GM04504 (cell line): ENCODE data around the gene B4GALNT3.

Experiments
- DNase-seq: peaks from one replicate; pipeline ENCODE4 v3.0.0-alpha.2; 2012; ENCODE audit warnings: low read depth

Gene B4GALNT3

DNA sequence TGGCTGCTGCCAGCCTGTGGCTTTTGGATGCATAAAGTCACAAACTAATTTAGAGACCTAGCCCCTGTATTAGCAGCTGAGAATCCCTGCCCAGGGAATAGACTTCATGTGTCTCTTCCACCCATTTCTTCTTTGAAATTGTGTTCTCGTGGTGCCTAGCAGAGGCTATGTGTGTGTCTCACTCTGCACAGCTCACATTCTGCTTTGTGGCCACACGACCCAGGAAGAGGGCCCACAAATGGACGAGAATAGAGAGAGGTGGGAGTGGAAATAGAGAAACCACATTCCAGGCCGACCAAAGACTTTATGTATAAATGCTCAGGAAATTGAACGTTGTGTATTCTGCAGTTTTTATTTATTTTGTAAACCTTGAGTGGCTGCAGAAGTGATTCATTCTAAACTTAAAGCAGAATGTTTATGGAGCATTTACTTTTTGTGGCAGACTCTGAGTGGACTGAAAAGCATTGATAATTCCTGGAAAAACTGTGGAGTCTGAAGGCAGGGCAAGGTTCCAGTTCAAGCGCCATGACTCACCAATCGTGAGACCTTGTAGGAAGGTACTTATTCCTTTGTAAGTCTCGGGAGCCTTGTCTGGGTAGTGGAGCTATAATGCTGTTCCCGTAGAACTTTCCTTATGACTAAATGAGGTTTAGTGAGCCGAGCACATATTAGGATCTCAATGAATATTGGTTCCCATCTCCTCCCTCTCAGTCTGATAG lies 9.1 kb downstream of the B4GALNT3 start:
- no peak for DNase-seq

DNA sequence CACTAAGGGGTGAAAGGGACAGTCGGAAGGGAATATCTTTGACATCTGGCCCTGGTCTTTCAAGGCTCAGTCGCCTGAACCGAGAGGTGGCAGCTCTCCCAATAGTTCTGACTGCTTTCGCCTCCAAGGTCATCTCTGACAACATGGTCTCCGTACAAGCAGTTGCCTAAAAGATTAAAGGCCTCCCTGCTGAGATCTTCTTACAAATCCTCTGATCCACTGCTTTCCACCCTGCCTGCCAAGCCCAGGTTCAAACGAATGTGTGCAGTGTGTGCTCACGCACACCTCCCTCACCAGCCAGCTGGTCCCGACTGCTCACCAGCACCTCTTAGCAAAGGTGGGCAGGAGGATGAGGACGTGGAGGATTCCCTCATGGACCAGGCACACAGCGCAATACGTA lies 10.4 kb downstream of the B4GALNT3 start:
- no peak for DNase-seq

DNA sequence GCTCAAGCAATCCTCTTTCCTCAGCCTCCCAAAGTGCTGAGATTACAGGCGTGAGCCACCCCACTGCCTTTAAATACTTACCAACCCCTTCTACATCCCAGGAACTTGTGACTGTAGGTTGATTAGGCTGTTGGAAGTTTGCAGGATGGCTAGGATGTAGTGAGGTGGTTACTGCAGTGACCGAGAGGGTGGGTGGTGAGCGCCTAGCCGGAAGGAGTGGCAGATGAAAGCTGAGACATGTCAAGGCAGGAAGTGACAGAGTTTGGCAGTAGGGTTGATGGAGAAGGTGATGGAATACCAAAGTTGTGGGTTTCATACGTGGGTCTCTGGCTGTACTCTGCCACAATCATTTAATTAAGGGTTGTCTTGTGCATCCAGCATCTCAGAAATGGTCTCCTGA lies 13.5 kb downstream of the B4GALNT3 start:
- no peak for DNase-seq

DNA sequence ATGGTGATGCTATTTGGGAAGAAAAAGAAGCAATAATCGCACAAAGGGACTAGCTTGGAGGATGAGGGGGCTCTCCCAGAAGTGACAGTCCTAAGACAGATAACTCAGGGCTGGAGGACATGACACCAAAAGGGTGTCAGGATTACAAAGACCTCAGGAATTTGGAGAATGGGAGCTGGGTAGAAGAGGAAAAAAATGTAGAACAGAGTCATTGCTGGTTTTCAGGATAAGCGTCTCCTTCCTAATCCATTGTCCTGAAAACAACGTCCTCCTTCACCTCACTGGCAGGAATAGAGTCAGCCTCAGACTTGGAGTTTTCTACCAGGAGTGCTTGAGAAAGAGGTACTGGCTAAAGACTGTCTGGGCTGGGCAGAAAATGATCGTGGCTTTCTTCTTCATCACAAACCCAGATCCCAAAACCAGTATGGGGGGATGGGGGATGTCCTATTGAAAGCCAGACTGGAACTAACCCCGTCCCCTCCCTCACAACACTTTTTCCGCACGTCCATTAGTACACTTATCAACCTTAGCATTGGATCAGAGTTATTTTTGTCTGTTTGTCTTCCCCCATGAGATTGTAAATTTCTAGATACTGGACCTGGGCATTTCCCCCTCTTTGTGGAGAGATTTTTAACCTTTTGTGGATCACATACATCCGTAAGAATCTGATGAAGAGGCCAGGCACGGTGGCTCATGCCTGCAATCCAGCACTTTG lies 14.3 kb downstream of the B4GALNT3 start:
- no peak for DNase-seq

DNA sequence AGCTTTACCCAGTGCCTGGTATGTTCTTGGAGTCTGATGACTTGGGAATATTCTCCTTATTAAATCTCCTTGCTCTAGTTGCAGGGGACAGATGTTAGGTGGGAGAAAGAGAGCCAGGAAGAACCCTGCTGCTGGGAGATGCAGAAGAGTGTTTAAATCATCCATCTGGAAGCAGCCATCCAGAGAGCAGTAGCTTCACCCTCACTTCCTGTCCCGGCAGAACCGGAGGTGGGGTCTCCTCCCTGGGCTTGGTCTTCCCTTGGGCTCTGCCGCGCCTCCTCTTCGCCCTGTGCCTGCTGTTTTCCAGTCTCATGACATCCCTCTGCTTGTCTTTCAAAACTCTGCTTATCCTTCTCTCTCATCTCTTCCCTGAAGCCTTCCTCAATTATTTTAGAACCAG lies 15.5 kb downstream of the B4GALNT3 start:
- no peak for DNase-seq

DNA sequence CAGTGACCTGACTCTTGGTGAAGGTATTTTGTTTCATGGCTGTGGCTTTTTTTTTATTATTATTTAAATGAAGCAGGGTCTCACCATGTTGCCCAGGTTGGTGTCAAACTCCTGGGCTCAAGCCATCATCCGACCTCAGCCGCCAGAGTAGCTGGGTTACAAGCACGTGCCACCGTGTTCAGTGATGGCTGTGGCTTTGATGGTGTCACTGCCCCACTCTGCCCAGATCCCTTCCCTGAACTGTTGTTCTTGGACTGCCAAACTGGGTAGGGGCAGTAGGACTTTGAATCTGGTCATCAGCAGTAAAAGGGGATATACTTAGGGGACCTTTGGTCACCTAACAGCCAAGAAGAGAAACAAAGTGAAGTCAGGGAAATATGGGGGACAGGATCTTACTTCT lies 19.4 kb downstream of the B4GALNT3 start:
- no peak for DNase-seq

DNA sequence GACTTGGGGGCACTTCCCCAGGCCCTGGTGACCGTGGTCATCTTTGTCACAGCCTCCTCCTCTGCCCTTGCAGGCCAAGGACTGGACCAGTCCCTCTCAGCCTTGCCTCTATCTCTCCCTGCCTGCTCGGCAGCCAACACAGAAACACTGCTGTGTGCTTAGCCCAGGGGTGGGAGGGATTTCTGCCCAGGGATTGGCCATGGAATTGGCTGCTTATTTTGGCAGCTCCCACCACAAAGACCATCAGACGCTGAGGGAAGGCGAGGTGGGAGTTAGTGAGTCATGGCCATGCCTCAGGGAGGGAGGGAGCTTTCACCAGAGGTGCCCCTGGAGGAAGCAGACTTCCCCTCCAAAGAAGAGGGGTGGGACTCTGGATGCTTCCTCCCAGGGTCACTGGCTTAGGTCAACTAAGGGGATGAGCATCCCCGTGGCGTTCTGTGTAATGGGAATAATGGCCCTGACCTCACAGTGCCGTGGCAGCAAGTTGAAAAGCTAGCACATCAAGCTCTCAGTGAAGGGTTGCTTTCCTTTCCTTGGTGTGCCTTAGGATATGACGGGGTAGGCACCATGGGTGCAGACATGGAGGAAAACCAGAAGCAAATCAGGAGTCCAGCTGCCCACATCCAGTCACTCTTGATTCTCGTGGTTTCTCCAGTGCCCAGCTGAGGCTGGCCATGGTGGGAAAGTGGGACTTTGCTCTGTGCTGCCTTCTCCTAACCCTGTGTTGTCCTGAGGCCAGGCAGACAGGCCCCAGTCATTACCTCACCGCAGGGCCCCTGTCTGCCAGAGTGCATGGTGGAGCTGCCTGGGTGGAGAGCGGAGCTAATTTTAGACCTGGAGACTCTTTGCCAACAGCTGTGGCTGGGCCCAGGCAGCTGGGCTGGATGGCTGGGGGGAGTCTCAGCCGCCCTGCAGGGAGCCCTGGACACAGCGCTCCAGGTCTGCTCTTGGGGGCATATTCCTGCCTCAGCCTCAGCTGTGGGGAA lies 21.4 kb downstream of the B4GALNT3 start:
- DNase-seq: peak; percentile 17

DNA sequence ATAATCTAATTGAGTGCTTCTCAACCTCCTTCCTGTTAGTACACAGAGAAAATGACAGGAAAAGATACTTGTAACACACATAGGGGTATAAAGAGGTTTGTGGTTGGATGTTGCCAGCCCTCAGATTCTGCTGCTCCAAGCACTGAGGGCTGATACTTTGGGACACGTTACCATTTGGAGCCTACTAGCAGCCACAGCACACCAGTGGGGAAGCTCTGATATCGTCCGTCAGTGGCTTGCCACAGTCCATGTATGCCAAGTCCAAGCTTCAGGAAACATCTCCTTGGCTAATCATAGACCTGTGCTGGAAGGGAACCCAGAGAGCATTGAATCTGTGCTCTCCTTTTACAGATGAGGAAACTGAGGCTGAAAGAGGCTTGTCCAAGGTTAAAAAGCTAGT lies 22.3 kb downstream of the B4GALNT3 start:
- no peak for DNase-seq

DNA sequence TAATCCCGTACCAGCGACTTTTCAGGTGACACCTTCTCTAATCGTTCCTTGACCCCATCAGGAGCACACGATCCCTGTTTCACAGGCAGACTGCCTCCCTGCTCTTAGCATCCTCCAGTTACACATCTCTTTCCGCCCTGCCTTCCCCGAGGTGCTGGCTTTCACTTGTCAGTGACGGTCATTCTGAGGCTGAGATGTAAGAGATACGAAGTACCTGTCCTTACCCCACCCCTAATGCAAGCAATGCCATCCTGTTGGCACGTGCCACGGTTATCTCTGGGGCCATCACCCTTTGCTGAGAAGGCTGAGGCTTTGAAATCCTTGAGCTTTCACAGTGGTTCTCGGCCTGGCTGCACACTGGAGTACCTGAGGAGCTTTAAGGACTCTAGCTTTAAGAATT lies 24.4 kb downstream of the B4GALNT3 start:
- no peak for DNase-seq

DNA sequence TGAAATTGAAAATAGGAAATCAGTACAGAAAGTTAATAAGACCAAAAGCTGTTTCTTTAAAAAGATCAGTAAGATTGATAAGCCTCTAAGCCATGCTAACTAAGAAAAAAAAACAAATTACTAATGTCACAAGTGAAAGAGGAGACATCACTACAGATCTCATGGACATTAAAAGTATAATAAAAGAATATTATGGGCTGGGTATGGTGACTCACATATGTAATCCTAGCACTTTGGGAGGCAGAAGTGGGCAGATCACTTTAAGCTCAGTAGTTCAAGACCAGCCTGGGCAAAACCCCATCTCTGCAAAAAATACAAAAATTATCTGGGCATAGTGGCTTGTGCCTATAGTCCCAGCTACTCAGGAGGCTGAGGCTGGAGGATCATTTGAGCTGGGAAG lies 30.5 kb downstream of the B4GALNT3 start:
- no peak for DNase-seq

DNA sequence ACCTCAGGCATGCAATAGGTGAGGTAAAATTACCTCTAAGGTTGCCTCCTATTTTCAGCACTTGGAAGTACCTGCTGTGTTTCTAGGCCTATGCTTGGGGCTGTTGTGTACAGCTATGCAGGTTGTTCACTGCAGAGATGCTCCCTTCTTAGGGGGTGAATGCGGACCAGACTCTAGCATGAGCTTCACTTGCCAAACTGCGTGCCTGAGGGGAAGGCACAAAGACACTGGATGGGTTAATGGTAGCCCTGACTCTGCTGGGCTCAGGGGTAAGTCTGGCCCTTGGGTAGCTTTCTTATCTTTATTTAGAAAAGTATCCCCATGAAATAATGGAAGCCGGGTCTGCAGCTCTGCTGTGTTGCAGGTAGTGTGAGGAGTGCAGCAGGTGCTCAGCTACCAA lies 35.7 kb downstream of the B4GALNT3 start:
- DNase-seq: no peak

DNA sequence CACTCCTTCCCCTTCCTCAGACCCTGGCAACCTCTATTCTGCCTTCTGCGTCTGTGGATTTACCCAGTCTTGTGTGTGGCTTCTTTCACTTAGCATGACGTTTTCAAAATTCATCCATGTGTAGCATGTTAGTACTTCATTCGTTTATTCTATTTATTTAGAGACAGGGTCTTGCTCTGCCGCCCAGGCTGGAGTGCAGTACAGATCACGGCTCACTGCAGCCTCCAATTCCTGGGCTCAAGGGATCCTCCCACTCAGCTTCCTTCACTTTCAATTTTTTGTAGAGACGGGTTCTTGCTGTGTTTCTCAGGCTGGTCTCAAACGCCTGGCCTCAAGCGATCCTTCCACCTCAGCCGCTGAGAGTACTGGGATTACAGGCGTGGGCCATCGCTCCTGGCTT lies 37.0 kb downstream of the B4GALNT3 start:
- no peak for DNase-seq

DNA sequence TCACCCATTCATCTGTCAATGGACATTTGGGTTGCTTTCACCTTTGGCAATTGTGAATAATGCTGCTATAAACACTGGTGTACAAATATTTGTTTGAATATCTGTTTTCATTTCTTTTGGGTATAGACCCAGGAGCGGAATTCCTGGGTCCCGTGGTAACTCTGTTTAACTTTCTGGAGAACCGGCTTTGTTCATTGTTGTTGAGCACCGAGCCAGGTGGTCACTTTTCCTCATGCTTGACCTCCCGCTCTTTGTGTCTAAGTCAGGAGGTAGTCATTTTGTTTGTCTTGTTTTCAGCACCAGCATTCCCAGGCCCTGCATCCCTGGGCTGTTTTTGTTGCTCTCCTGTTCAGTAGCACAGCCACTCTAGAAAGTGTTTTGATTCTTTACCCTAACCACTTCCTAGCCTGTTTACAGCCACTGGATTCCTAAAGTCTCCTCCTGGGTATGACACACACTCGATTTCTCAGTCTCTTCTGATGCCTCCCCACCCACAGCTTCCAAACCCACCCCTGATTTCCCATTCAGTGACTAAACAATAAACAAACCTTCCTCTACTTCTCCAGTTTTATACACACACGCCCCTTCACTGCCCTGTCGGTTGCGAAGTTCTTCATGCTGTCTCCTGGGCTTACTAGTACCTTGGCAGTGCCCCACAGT lies 37.9 kb downstream of the B4GALNT3 start:
- DNase-seq: no peak

DNA sequence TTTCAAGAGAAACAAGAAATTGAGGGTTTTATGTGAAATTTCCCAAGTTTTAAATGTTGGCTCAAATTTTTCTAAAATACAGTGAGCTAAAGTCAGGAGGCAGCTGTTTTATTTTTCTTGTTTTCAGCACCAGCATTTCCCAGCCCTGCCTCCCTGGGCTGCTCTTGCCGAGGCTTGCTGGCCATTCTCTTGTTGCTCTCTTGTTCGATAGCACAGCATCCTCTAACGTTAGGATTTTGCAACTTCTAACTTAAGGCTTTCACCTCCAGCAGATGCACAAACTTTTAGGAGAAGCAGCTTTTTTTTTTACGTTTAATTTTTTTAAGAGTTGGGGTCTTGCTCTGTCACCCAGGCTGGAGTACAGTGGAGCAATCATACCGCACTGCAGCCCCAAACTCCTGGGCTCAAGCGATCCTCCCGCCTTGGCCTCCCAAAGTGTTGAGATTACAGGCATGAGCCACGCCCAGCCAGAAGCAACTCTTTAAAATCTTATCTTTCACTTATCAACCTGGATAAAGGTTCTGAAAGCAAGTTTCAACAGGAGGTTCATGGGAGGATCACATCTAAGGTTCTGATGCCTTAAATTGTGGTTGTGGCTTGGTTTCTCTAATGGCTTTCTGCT lies 40.2 kb downstream of the B4GALNT3 start:
- no peak for DNase-seq

DNA sequence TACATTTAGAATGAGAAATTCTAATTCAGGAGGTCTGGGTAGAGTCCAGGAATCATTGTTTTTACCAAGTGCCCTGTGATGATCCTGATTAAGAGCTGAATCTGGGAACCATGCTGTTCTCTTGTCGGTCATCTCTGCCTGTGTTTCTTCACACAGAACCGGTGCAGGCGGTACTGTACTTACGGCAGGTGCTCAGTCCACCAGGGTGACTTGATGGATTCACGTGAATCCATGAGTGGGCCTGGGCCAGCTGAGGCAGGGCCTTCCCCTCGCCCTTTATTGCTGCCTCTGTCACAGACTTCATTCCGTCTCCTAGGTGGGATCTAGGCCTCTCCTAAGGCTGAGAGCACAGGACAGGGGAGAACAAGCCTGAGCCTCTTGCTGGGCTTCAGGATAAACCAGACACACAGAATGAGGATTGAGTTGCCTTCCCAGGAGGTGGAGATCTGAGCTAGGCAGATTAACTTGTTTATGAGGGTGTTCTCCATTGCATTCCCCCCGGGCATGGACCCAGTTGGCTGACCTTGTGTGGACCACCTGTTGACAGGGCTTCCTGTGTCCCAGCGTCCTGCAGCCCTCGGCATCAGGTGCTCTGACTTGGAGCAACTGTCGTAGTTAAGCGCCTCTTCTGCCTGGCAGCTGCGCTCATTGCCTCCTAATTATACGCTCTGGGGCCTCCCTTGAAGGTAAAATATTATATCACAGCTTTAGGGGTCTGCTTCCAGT lies 42.1 kb downstream of the B4GALNT3 start:
- no peak for DNase-seq

DNA sequence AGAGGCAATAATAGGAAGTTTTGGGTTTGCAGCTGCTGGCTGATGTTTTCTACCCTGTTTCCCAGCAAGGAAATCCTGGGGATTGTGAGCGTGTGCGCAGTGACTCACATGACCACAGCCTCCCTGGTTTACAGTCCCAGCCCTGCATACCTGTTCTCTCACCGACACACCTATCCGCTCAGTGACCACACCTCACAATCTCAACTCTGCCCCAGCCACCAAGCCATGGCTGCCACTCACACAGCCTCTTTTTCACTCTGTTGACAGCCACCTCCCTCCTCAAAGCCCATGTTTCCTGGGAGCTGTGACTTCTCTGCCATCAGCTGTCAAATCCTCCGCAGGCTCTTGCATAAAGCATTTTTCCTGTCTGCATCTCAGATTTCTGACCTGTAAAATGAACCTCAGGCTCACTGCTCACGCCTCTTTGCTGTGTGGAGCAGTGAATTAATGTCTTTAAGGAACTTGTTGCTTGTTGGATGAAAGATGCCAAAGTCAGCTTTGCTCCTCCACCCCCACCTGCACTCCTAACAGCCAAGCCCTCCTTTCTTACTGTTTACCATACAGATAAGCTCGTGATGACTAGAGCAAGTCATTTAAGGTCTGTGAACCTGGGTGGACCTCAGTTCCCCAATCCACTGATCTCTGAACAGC lies 43.5 kb downstream of the B4GALNT3 start:
- no peak for DNase-seq

DNA sequence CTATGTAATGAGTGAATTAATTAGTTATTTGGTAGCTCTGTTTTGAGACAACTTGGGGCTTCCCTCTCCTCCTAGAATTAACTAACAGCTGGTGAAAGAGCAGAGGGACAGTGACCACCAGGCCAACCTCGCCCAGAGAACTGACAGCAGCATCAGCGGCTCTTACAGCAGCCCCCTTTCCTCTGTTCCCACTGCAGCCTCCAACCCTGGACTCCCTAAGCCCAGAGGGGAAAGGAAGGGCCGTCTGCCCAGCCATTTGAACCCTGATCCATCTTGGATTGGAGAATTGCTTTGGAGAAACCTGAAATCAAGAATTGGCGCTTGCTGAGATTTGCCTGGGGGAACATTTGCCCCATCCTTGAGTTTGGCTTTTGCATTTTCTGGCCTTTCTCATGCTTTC lies 45.5 kb downstream of the B4GALNT3 start:
- no peak for DNase-seq

DNA sequence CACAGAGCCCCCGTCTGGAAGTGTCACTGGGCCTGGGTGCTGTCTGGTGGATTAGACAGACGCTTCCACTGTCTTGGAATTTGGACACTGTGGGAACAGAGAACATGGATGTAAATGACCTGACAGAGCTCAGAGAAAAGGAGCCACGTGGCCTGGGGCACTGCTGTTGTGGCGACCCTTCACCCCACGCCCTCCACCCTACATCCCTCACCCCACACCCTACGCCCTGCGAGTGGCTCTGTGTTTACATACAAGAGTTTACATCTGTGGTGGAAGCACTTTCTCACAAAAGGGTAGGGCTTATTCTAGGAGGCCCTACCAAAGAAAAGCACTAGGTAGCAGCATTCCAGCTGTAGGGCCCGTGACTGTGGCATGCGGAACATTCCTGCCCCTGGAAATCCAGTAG lies 47.7 kb downstream of the B4GALNT3 start:
- DNase-seq: no peak

DNA sequence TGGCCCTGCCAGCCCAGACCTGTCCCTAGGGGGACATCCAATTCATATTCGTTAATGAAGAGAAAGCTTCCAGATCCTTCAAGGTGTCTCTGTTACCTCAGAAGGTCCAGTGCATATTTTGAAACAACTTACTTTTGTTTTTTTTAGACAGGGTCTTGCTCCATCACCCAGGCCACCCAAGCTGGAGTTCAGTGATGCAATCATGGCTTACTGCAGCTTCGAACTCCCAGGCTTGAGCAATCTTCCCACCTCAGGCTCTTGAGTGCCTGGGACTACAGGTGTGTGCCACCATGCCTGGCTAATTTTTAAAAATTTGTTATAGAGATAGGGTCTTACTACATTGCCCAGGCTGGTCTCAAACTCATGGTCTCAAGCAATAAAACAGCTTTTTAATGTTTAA lies 48.4 kb downstream of the B4GALNT3 start:
- DNase-seq: no peak

DNA sequence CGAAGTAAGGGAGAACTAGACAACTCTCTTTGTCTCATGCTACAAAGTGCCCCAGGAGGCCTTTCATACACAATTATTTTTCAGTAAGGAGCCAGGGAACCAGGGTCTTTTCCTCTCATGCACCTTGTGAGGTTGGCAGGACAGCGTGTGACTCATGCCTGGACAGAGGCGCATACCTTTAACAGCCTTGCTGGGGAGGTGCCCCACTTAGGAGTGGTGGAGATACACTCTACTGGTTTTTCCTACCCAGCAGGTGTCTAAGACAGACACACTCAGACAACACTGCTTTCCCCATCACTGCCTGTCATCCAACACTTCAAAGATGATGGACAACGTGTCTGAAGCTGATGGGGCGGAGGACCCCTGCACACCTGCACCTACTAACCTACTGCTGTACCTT lies 49.1 kb downstream of the B4GALNT3 start:
- DNase-seq: no peak

DNA sequence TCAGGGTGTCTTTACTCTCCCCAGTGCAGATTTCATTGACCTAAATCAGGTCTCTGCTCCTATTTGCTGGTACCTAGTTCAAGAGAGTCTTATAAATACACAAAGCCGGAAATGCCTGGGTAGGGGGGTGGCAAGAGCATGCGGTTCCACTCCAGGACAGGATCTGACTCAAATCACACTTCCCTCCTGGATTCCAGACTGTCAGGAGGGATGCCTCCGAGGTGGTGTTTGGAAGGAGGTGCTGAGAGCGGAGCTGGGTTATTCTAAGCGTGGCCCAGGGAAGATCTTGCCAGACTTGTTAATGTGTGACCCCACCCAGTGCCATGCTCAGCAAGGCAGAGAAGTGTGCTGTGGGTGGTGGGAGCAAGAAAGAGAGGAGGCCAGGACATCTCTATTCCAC lies 49.8 kb downstream of the B4GALNT3 start:
- no peak for DNase-seq
